ENCODE data around the gene TAF9.
"Not testable (repeated sequence)": the region's sequence is repeated elsewhere in the genome, so short reads cannot be mapped to it uniquely, and the experiment has no call there.

The TAF9 gene

GRCh38 chr5:69335341-69335935, 33.9 kb downstream of the TAF9 start:
- no peak for DNase-seq

DNA sequence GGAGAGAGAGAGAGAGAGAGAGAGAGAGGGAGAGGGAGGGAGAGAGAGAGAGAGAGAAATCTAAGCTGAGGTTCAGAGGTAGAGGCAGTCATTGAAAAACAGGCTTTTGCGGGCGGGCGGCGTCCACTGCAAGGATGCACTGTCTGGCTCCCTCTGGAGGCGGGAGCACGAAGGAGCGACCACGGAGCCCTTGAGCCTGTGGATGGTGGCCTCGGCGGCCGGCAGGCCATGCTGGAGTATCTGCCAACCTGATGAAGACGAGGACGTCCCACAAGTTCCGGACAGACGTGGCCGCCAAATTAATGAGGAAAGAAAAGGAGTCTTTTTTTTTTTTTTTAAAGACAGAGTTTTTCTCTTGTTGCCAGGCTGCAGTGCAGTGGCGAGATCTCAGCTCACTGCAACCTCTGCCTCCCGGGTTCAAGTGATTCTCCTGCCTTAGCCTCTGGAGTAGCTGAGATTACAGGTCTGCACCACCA, 34.5 kb downstream of the TAF9 start:
- peak; percentile 70 for DNase-seq

DNA sequence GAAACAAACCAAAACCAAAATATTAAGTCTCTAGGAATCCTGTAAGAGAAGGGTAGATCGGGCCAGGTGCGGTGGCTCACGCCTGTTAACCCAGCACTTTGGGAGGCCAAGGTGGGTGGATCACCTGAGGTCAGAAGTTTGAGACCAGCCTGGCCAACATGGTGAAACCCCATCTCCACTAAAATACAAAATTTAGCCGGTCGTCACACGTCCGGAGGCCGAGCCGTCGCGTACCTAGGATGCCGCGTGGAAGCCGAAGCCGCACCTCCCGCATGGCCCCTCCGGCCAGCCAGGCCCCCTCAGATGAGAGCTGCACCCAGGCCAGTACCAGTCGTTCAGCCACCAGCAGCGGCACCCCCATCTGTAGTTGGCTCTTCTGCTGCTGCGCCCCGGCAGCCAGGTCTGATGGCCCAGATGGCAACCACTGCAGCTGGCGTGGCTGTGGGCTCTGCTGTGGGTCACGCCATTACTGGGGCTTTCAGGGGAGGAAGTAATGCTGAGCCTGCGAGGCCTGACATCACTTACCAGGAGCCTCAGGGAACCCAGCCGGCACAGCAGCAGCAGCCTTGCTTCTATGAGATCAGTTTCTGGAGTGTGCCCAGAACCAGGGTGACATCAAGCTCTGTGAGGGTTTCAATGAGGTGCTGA, 35.5 kb downstream of the TAF9 start:
- DNase-seq = not testable (repeated sequence)

DNA sequence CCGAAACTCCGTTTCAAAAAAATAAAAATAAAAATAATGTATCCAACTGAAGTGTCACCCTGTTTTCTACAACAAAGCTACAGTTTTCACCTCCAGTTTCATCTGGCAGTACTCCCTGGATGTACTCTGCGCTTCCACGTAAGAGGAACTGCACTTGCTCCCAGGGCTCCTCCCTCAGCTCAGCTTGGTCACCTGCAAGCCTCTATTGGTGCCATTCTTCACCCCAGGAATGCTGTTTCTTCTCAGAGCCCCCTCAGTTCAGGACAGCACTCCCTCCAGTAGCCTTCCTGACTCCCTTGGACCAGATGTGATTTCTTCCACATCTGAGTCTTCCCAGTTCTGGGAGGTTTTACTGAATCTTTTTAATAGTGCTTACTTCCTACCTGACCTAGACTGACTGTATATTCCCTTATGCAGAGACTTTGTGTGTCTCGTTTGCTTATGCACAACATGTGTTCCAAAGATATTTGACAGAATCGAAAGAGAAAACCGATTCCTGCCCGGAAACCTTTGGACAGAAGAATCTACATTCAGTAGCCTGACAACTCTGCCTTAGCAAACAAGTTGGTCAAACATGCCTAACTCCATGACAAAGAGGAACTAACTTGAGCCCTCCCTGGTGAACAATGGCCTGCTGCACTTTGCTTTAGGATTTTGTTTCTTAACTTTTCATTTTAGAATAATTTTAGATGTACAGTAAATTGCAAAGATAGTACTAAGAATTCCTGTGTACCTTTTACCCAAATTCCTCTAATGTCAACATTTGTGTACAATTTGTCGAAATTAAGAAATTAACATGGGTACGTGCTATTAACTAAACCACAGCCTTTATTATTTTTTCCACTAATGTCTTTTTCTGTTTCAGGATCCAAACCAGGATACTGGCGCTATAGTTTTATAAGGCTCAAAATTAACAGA, 37.5 kb downstream of the TAF9 start:
- DNase-seq = no peak

DNA sequence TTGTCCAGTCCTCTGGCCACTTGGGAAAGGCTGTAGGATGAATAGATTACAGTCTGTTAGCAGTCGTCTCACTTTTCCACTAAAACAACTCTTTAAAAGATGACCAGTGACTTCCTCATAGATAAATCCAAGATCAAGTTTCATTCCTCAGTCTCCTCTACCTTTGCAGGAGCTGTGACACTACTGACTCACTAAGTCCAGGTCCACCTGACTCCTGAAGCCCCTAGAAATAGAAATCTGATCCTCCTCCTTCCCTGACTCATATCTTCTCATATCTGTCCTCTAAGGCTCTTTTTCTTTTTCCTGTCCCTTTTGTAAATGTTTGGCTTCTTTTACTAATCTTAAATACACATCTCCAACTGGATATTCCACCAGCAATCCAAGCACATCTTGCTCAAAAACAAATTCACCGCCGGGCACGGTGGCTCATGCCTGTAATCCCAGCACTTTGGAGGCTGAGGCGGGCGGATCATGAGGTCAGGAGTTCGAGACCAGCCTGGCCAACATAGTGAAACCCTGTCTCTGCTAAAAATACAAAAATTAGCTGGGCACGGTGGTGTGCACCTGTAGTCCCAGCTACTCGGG, 39.3 kb downstream of the TAF9 start:
- no peak for DNase-seq

DNA sequence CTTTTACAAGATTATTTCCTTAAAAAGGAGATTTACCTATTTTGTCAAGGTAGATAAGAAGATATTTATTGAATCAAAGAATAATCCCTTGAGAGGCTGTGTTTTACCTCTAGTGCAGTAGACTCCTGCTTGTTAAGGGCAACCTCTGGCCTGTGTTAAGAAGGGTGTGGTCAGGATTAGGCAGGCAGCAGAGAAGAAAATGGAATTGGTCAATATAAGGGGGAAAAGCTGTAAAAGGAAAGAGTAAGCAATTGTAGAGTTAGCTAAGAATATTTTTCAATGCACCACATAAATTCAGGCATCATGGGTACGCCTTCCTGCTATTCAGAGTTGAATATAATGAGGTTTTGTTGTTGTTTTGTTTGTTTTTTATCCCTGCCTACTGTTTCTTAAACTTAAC, 43.0 kb downstream of the TAF9 start:
- DNase-seq = no peak

- DNase-seq = no peak
Measured at GRCh38 chr5:69317391-69317790, 51.9 kb downstream of the TAF9 start.

DNA sequence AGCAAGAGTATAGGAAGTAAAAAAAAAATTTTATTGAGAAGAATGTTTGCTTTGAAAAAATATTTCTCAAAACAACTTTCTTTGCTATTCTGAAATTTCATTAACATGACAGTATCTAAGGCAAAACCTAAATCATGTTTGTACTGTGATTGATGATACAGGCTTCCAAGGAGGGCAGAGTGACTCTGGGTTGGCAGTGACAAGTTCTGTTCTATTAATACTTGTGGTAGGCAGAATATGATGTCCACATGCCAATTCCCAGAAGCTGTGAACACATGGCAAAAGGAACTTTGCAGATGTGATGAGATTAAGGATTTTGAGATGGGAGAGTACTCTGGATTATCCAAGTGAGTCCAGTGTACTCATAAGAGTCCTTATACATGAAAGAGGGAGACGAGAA, 53.3 kb downstream of the TAF9 start:
- no peak for DNase-seq

Measured in fibroblast of skin of right quadriceps (primary cell).